Endothelial cell of umbilical vein (primary cell): Measurements from ENCODE around the gene LHX6. TPM values are rescaled to one million over a fixed set of nuclear protein-coding genes. Genes with fewer than 3 reads are reported as not detected.

Experiments used
- BruUV-seq: library from RNA; stranded (reverse); fragments of 400-500 nt; replicated peaks from 2 replicates; lab custom pipeline; 2021; lab: Mats Ljungman, UMichigan
- CTCF ChIA-PET: fragments of 300-600, 350-600 bp; sonication (Branson Sonifier 250); formaldehyde crosslinking; loops from one replicate; lab custom pipeline; 2021; ENCODE audit warnings: antibody characterized with exemption, inconsistent platforms; lab: Charles Lee
- POLR2A ChIA-PET: fragments of 300-600, 350-600 bp; sonication (Branson Sonifier 250); formaldehyde crosslinking; loops from one replicate; lab custom pipeline; 2021; ENCODE audit warnings: antibody characterized with exemption, inconsistent platforms; lab: Charles Lee
- DNase-seq: peaks from one replicate; pipeline ENCODE4 v3.0.0-alpha.2; 2011; ENCODE audit warnings: low read depth, low spot score
- FAIRE-seq: peaks from 2 replicates; lab custom pipeline; 2011; peaks lifted over from hg19 to GRCh38; lab: Jason Lieb, UNC
- H2AFZ ChIP-seq: 2 replicates; pipeline ENCODE4 v1.6.0; 2012; ENCODE audit warnings: low read depth, low read length, control low read depth, inconsistent platforms
- H3K27ac ChIP-seq: 2 replicates; pipeline ENCODE4 v1.5.1; 2011; ENCODE audit warnings: low read depth, mild to moderate bottlenecking, control low read depth, low read length, moderate library complexity; ENCODE audit not compliant: insufficient read depth
- H3K27me3 ChIP-seq, 2 experiments: 2 replicates each; pipeline versions ENCODE4 v1.6.0 to v1.6.1; 2011; ENCODE audit warnings: low read length in 2 of 2, mixed read lengths in 1 of 2; ENCODE audit not compliant: control insufficient read depth in 2 of 2, insufficient read depth in 2 of 2
- H3K36me3 ChIP-seq, 2 experiments: 2 replicates in 1 of 2; 3 replicates in 1 of 2; pipeline ENCODE4 v1.5.1; 2011; ENCODE audit warnings: low read length in 2 of 2, mild to moderate bottlenecking in 1 of 2, moderate library complexity in 1 of 2; ENCODE audit not compliant: control insufficient read depth in 2 of 2, insufficient read depth in 2 of 2; ENCODE audit errors: extremely low read depth in 1 of 2
- H3K4me1 ChIP-seq: 3 replicates; pipeline ENCODE4 v1.5.1; 2011; ENCODE audit warnings: mild to moderate bottlenecking, low read length; ENCODE audit not compliant: control insufficient read depth, insufficient read depth; ENCODE audit errors: extremely low read depth
- H3K4me2 ChIP-seq: 2 replicates; pipeline ENCODE4 v1.6.1; 2011; ENCODE audit warnings: low read length, control low read depth, mixed read lengths; ENCODE audit not compliant: insufficient read depth
- H3K4me3 ChIP-seq, 3 experiments: fragments of 200-600 bp in 1 of 3; sonication (generic), shearing (Covaris generic) in 1 of 3; replicated peaks in 1 of 3; 2 replicates each; pipeline ENCODE4 v1.5.1; 2011 to 2016; ENCODE audit warnings: control low read depth in 3 of 3, low read length in 3 of 3, mild to moderate bottlenecking in 2 of 3, inconsistent platforms in 1 of 3, low read depth in 1 of 3, moderate library complexity in 1 of 3; ENCODE audit not compliant: insufficient read depth in 1 of 3
- H3K79me2 ChIP-seq: 2 replicates; pipeline ENCODE4 v1.6.0; 2012; ENCODE audit warnings: low read length, inconsistent platforms; ENCODE audit not compliant: control insufficient read depth, insufficient read depth
- H3K9ac ChIP-seq: replicated peaks from 2 replicates; pipeline ENCODE3; 2011; ENCODE audit warnings: low read length, control low read depth; ENCODE audit not compliant: insufficient read depth; ENCODE audit errors: extremely low read depth
- H3K9me1 ChIP-seq: replicated peaks from 3 replicates; pipeline ENCODE4 v1.6.0; 2011; ENCODE audit warnings: mild to moderate bottlenecking, low read length; ENCODE audit not compliant: control insufficient read depth, insufficient read depth; ENCODE audit errors: extremely low read depth
- H3K9me3 ChIP-seq: replicated peaks from 2 replicates; pipeline ENCODE4 v1.5.1; 2012; ENCODE audit warnings: low read length, inconsistent platforms; ENCODE audit not compliant: control insufficient read depth, insufficient read depth
- H4K20me1 ChIP-seq: replicated peaks from 2 replicates; pipeline ENCODE3; 2011; ENCODE audit warnings: mild to moderate bottlenecking, low read length; ENCODE audit not compliant: control insufficient read depth, insufficient read depth; ENCODE audit errors: extremely low read depth
- CTCF ChIP-seq, 2 donors: IDR thresholded peaks; 1 replicate in 1 of 2; 2 replicates in 1 of 2; pipeline ENCODE4 v1.5.1; 2011; ENCODE audit warnings: low read length in 2 of 2, mild to moderate bottlenecking in 2 of 2, moderate library complexity in 2 of 2, control low read depth in 1 of 2, inconsistent platforms in 1 of 2, low read depth in 1 of 2; ENCODE audit not compliant: insufficient read depth in 1 of 2; ENCODE audit errors: extremely low read depth in 1 of 2
- EZH2 ChIP-seq: IDR thresholded peaks from 2 replicates; pipeline ENCODE4 v1.6.1; 2012; ENCODE audit warnings: borderline replicate concordance, low read depth, mild to moderate bottlenecking, moderate library complexity, low read length, inconsistent platforms; ENCODE audit not compliant: severe bottlenecking
- FOS ChIP-seq: IDR thresholded peaks from 2 replicates; pipeline ENCODE4 v1.6.1; 2011; ENCODE audit warnings: mild to moderate bottlenecking, low read length, moderate library complexity, borderline replicate concordance; ENCODE audit not compliant: insufficient read depth
- GATA2 ChIP-seq: IDR thresholded peaks from 2 replicates; pipeline ENCODE4 v1.7.0; 2011; ENCODE audit warnings: low read depth, mild to moderate bottlenecking, moderate library complexity, mixed read lengths, low read length; ENCODE audit not compliant: insufficient read length, insufficient read depth
- JUN ChIP-seq: IDR thresholded peaks from 2 replicates; pipeline ENCODE4 v1.6.1; 2011; ENCODE audit warnings: borderline replicate concordance, low read depth; ENCODE audit not compliant: insufficient read length, insufficient read depth
- MAX ChIP-seq: IDR thresholded peaks from 2 replicates; pipeline ENCODE4 v1.6.1; 2011; ENCODE audit not compliant: insufficient read depth, insufficient read length
- MYC ChIP-seq: IDR thresholded peaks from one replicate; pipeline ENCODE4 v1.6.1; 2011; ENCODE audit warnings: mild to moderate bottlenecking, low read depth, low read length
- POLR2A ChIP-seq: IDR thresholded peaks from 2 replicates; pipeline ENCODE4 v1.6.1; 2012; ENCODE audit warnings: low read depth, mild to moderate bottlenecking, control low read depth, low read length
- POLR2AphosphoS5 ChIP-seq: IDR thresholded peaks from 2 replicates; pipeline ENCODE4 v1.6.1; 2012; ENCODE audit warnings: low read depth, mild to moderate bottlenecking, control low read depth, low read length, moderate library complexity; ENCODE audit not compliant: insufficient read depth
- dilution Hi-C: fragments of 300-500 bp; cut with MboI; formaldehyde crosslinking; loops from one replicate; pipeline ENCODE4 v1.15.0; 2019; ENCODE audit warnings: low sequenced_read_pairs; ENCODE audit not compliant: extremely low pct_ligation_motif_present
- intact Hi-C: fragments of 100-400 bp; cut with micrococcal nuclease; formaldehyde crosslinking; loops from one replicate; pipeline ENCODE4 v1.10.0; 2022
- polyA plus RNA-seq, 4 experiments: library from polyadenylated mRNA; depleted of rRNA in 3 of 4; stranded (reverse) in 3 of 4; unstranded in 1 of 4; fragments of >200 nt; gene quantifications; 2 replicates each; pipeline versions ENCODE4 v1.2.1 to v1.2.3, GENCODE V29; 2011 to 2012; ENCODE audit warnings: missing spikeins in 1 of 4
- total RNA-seq: library from RNA; stranded (reverse); gene quantifications from 2 replicates; pipeline ENCODE4 v1.2.3, GENCODE V29; 2021

LHX6 gene
- total and polyA plus RNA-seq, 2 donors (not counting 3 experiments of a cell fraction or from before 2014, with no cell fraction given), result 2.4 to 18.4 TPM

- Histone ChIP-seq H3K27ac (no peak overlapping the region), H3K4me2 (no peak overlapping the region), H3K9me1 (no peaks in the 10 kb centered on the region), H3K9ac (no peak overlapping the region), H3K4me1 (peaks cover 26% of the 10 kb centered on the region), H3K27me3 (no peaks in the 10 kb centered on the region), H3K9me3 (no peaks in the 10 kb centered on the region), H3K36me3 (peaks cover 5 to 12% of the 10 kb centered on the region in 2 experiments), H4K20me1 (no peaks in the 10 kb centered on the region), H2AFZ (no peak overlapping the region), H3K4me3 (no peak overlapping the region), H3K79me2 (peaks cover 47% of the 10 kb centered on the region)
- FAIRE-seq, result no peak
- intact Hi-C loops (loop anchor here (5.0 kb wide), 1 partner anchor 555 kb away; no protein-coding TSS in a partner anchor), dilution Hi-C loops (no loop called here)
- no TSS peak for BruUV-seq
- ChIA-PET POLR2A (no interaction called here), CTCF (interaction anchor here (1.1 to 4.1 kb wide), 2 partner anchors 8 to 46 kb away, joined by 4 to 20 read pairs; no protein-coding TSS in a partner anchor)
- no peak for DNase-seq
- no peak for TF ChIP-seq JUN
- no peak for TF ChIP-seq FOS
- TF ChIP-seq POLR2A, result no peak
- no peak for TF ChIP-seq MAX
- TF ChIP-seq MYC, result no peak
- TF ChIP-seq EZH2, result no peak
- no peak for TF ChIP-seq CTCF (IDR thresholded peaks at IDR 0.05; ENCODE audit: extremely low read depth in 1 of 2, insufficient read depth in 1 of 2, low read depth in 1 of 2, low read length in 2 of 2)
- TF ChIP-seq POLR2AphosphoS5, result no peak
- no peak for TF ChIP-seq GATA2
Measured at GRCh38 chr9:122262073-122262472, 33.3 kb upstream of the LHX6 start.
